GM12878 (cell line): ENCODE results near the gene TMC7. TPM values are rescaled to one million over a fixed set of nuclear protein-coding genes. Genes with fewer than 3 reads are reported as not detected.

Source experiments
- E2F4 ChIP-seq: IDR thresholded peaks from 2 replicates; pipeline ENCODE4 v1.6.1; 2012; ENCODE audit warnings: low read depth, low read length, improper control_type of control experiment
- EP300 ChIP-seq, 2 experiments: fragments of 150-350 bp in 1 of 2; IDR thresholded peaks; 2 replicates each; pipeline ENCODE4 v1.6.1; 2011 to 2012; ENCODE audit warnings: low read depth in 2 of 2, low read length in 2 of 2, borderline replicate concordance in 1 of 2, improper control_type of control experiment in 1 of 2, inconsistent platforms in 1 of 2; ENCODE audit not compliant: control insufficient read depth in 1 of 2
- ESRRA ChIP-seq: IDR thresholded peaks from 2 replicates; pipeline ENCODE4 v1.6.1; 2012; ENCODE audit warnings: mild to moderate bottlenecking, low read length, improper control_type of control experiment
- GATAD2B ChIP-seq: fragments of 450-650 bp; conservative IDR thresholded peaks from 2 replicates; pipeline ENCODE4 v1.6.1; 2017; ENCODE audit warnings: low read depth, mild to moderate bottlenecking, moderate library complexity
- HCFC1 ChIP-seq: fragments of 150-350 bp; IDR thresholded peaks from 2 replicates; pipeline ENCODE4 v1.6.1; 2014; ENCODE audit warnings: low read length
- HSF1 ChIP-seq: fragments of 150-350 bp; IDR thresholded peaks from 2 replicates; pipeline ENCODE4 v1.6.1; 2014; ENCODE audit warnings: mild to moderate bottlenecking, low read depth, low read length
- JUNB ChIP-seq: IDR thresholded peaks from 2 replicates; pipeline ENCODE4 v1.6.1; 2016; ENCODE audit warnings: antibody characterized with exemption, mild to moderate bottlenecking
- LARP7 ChIP-seq: fragments of 450-650 bp; IDR thresholded peaks from 2 replicates; pipeline ENCODE4 v1.6.1; 2017; ENCODE audit warnings: mild to moderate bottlenecking
- NR2F1 ChIP-seq: fragments of 450-650 bp; conservative IDR thresholded peaks from 2 replicates; pipeline ENCODE4 v1.6.1; 2017; ENCODE audit warnings: mild to moderate bottlenecking
- PAX8 ChIP-seq: fragments of 450-650 bp; IDR thresholded peaks from 2 replicates; pipeline ENCODE4 v1.6.1; 2017; ENCODE audit warnings: mild to moderate bottlenecking, moderate library complexity
- POLR2A ChIP-seq: IDR thresholded peaks from 2 replicates; pipeline ENCODE4 v1.6.1; 2011; ENCODE audit warnings: low read depth, mild to moderate bottlenecking, low read length
- SMARCA5 ChIP-seq: fragments of 450-650 bp; IDR thresholded peaks from 2 replicates; pipeline ENCODE4 v1.6.1; 2017; ENCODE audit warnings: mild to moderate bottlenecking
- SPI1 ChIP-seq: IDR thresholded peaks from 2 replicates; pipeline ENCODE4 v1.6.1; 2011; ENCODE audit warnings: low read depth, mild to moderate bottlenecking, low read length, moderate library complexity, borderline replicate concordance; ENCODE audit not compliant: insufficient read depth
- TARDBP ChIP-seq: IDR thresholded peaks from 2 replicates; pipeline ENCODE4 v1.6.1; 2016; ENCODE audit warnings: borderline replicate concordance
- USF1 ChIP-seq: IDR thresholded peaks from 2 replicates; pipeline ENCODE4 v1.6.1; 2011; ENCODE audit warnings: borderline replicate concordance, low read depth, mild to moderate bottlenecking, moderate library complexity, mixed read lengths, low read length; ENCODE audit not compliant: insufficient read depth; ENCODE audit errors: extremely low read length
- ZBTB4 ChIP-seq: fragments of 450-650 bp; formaldehyde crosslinking; IDR thresholded peaks from 2 replicates; pipeline ENCODE4 v1.4.0; 2022; ENCODE audit warnings: mild to moderate bottlenecking, moderate library complexity
- ZBTB40 ChIP-seq: fragments of 450-650 bp; IDR thresholded peaks from 2 replicates; pipeline ENCODE4 v1.6.1; 2016; ENCODE audit warnings: mild to moderate bottlenecking, moderate library complexity, borderline replicate concordance
- ZNF207 ChIP-seq: fragments of 450-650 bp; IDR thresholded peaks from 2 replicates; pipeline ENCODE4 v1.6.1; 2014; ENCODE audit warnings: antibody characterized with exemption, mild to moderate bottlenecking, borderline replicate concordance
- ZNF622 ChIP-seq: fragments of 450-650 bp; IDR thresholded peaks from 2 replicates; pipeline ENCODE4 v1.6.1; 2017; ENCODE audit warnings: mild to moderate bottlenecking, inconsistent platforms
- polyA plus RNA-seq, 11 experiments: library from polyadenylated mRNA; depleted of rRNA in 4 of 11; unstranded in 6 of 11; stranded (reverse) in 5 of 11; fragments of >200 nt; fragmentation: Nextera tagmentation in 4 of 11; fragmentation: Illumina TruSeq in 1 of 11; extraction: Ambion mirVana in 4 of 11; extraction: Trizol in 1 of 11; gene quantifications; 1 replicate in 1 of 11; 2 replicates in 10 of 11; pipeline versions ENCODE4 v1.2.1 to v1.2.3, GENCODE V29; 2011 to 2016; ENCODE audit warnings: inconsistent platforms in 2 of 11, missing spikeins in 2 of 11, low read depth in 1 of 11
- total RNA-seq, 4 experiments: library from RNA; depleted of rRNA in 3 of 4; stranded (reverse); fragments of >200 nt in 3 of 4; fragmentation: Illumina TruSeq in 1 of 4; extraction: Trizol in 1 of 4; gene quantifications; 2 replicates each; pipeline versions ENCODE4 v1.2.1 to v1.2.3, GENCODE V29; 2013 to 2021

Gene TMC7
- total and polyA plus RNA-seq, 10 of the 15 experiments (the other 5 are each of a cell fraction or from before 2014, with no cell fraction given): 0.15 TPM; not detected in 9

- TF ChIP-seq NR2F1 (peak; percentile 48; the same call in 1 of the 2 replicates), GATAD2B (0 out of 2 replicates have a peak, but pooled peaks have one; percentile 37), EP300 (IDR thresholded peaks at IDR 0.05; ENCODE audit: borderline replicate concordance in 1 of 2, control insufficient read depth in 1 of 2, low read depth in 2 of 2, low read length in 2 of 2) (no peak), SMARCA5 (peak; percentile 55; the same call in 1 of the 2 replicates), ESRRA (peak; percentile 73; the same call in 1 of the 2 replicates), POLR2A (peak; percentile 43; the same call in 1 of the 2 replicates), E2F4 (no peak), USF1 (no peak), HSF1 (no peak), PAX8 (no peak), LARP7 (peak; percentile 50; the same call in 1 of the 2 replicates), TARDBP (no peak), ZNF622 (no peak), ZBTB4 (CRISPR knock-in tag) (no peak), ZBTB40 (no peak), ZNF207 (no peak), JUNB (no peak), SPI1 (no peak), HCFC1 (no peak)
These were observed 102.8 kb downstream of the TMC7 start (continued) for GRCh38 chr16:19086322-19087199.
